H1 (cell line): ENCODE data around the gene SAG. TPM values are rescaled to one million over a fixed set of nuclear protein-coding genes. Genes with fewer than 3 reads are reported as not detected.

Experiments used
- CTCF ChIA-PET: fragments of 300-600 bp; sonication (Branson Sonifier 250); formaldehyde crosslinking; loops from one replicate; lab custom pipeline; 2021; ENCODE audit not compliant: partially characterized antibody; lab: Charles Lee
- POLR2A ChIA-PET: fragments of 300-600 bp; sonication (Branson Sonifier 250); formaldehyde crosslinking; loops from one replicate; lab custom pipeline; 2021; ENCODE audit warnings: inconsistent platforms; ENCODE audit not compliant: partially characterized antibody; lab: Charles Lee
- DNase-seq, 2 experiments: peaks; one replicate each; pipeline versions ENCODE4 v3.0.0 to v3.0.0-alpha.2; 2010 to 2022; ENCODE audit warnings: low spot score in 2 of 2, low read depth in 1 of 2, mixed read lengths in 1 of 2
- FAIRE-seq: peaks from 2 replicates; lab custom pipeline; 2011; peaks lifted over from hg19 to GRCh38; lab: Jason Lieb, UNC
- H2AFZ ChIP-seq: 2 replicates; pipeline ENCODE4 v1.8.1; 2012; ENCODE audit warnings: low read length, inconsistent platforms
- H2AK5ac ChIP-seq: 2 replicates; pipeline ENCODE4 v1.6.1; 2013; ENCODE audit warnings: low read depth, low read length
- H2BK120ac ChIP-seq: replicated peaks from 2 replicates; pipeline ENCODE3; 2013; ENCODE audit warnings: low read depth, low read length, inconsistent platforms
- H2BK12ac ChIP-seq: 2 replicates; pipeline ENCODE4 v1.6.1; 2013; ENCODE audit warnings: low read depth, low read length
- H2BK15ac ChIP-seq: 2 replicates; pipeline ENCODE4 v1.6.1; 2013; ENCODE audit warnings: low read length
- H2BK20ac ChIP-seq: 2 replicates; pipeline ENCODE4 v1.6.1; 2013; ENCODE audit warnings: low read length
- H2BK5ac ChIP-seq: 2 replicates; pipeline ENCODE4 v1.6.1; 2013; ENCODE audit warnings: low read depth, low read length
- H3K14ac ChIP-seq: 2 replicates; pipeline ENCODE4 v1.6.1; 2013; ENCODE audit warnings: inconsistent platforms; ENCODE audit not compliant: insufficient read length
- H3K18ac ChIP-seq: 2 replicates; pipeline ENCODE4 v1.6.1; 2013; ENCODE audit warnings: low read length; ENCODE audit errors: extremely low read depth
- H3K23ac ChIP-seq: 2 replicates; pipeline ENCODE4 v1.6.1; 2013; ENCODE audit warnings: inconsistent platforms; ENCODE audit not compliant: insufficient read length
- H3K23me2 ChIP-seq: 2 replicates; pipeline ENCODE4 v1.6.1; 2013; ENCODE audit warnings: low read depth, low read length
- H3K27ac ChIP-seq: 2 replicates; pipeline ENCODE4 v1.6.1; 2011; ENCODE audit warnings: low read depth, low read length, inconsistent platforms
- H3K27me3 ChIP-seq, 4 experiments: replicated peaks in 1 of 4; 1 replicate in 1 of 4; 2 replicates in 3 of 4; pipeline versions ENCODE4 v1.6.1 to v1.8.1; 2011 to 2013; ENCODE audit warnings: low read length in 3 of 4, mild to moderate bottlenecking in 3 of 4, inconsistent platforms in 2 of 4, mixed read lengths in 2 of 4, moderate library complexity in 1 of 4; ENCODE audit not compliant: control insufficient read depth in 3 of 4, insufficient read depth in 3 of 4; ENCODE audit errors: extremely low read depth in 1 of 4
- H3K36me3 ChIP-seq, 4 experiments: 2 replicates each; pipeline versions ENCODE4 v1.6.1 to v1.8.1; 2011 to 2013; ENCODE audit warnings: mild to moderate bottlenecking in 4 of 4, low read length in 3 of 4, moderate library complexity in 2 of 4, control low read depth in 1 of 4, inconsistent platforms in 1 of 4; ENCODE audit not compliant: insufficient read depth in 4 of 4, control insufficient read depth in 2 of 4
- H3K4ac ChIP-seq: replicated peaks from 2 replicates; pipeline ENCODE3; 2013; ENCODE audit warnings: low read length, low read depth, mixed read lengths, inconsistent platforms; ENCODE audit not compliant: insufficient read length
- H3K4me1 ChIP-seq, 4 experiments: replicated peaks in 1 of 4; 1 replicate in 1 of 4; 2 replicates in 3 of 4; pipeline versions ENCODE4 v1.6.1 to v1.8.1; 2011 to 2013; ENCODE audit warnings: low read length in 3 of 4, inconsistent platforms in 2 of 4, mixed read lengths in 1 of 4; ENCODE audit not compliant: insufficient read depth in 4 of 4, control insufficient read depth in 3 of 4
- H3K4me2 ChIP-seq, 2 experiments: 2 replicates each; pipeline versions ENCODE4 v1.6.1 to v1.8.1; 2011 to 2013; ENCODE audit warnings: low read depth in 2 of 2, low read length in 2 of 2, control low read depth in 1 of 2, inconsistent platforms in 1 of 2, mild to moderate bottlenecking in 1 of 2; ENCODE audit not compliant: insufficient read depth in 1 of 2
- H3K4me3 ChIP-seq, 4 experiments: fragments of 200-600, 300-600 bp in 1 of 4; sonication (generic), shearing (Covaris generic), sonication (Bioruptor Twin) in 1 of 4; 2 replicates each; pipeline versions ENCODE4 v1.5.1 to v1.8.1; 2011 to 2016; ENCODE audit warnings: low read length in 4 of 4, low read depth in 3 of 4, control low read depth in 2 of 4, inconsistent platforms in 2 of 4, mild to moderate bottlenecking in 2 of 4, mixed read lengths in 1 of 4, moderate library complexity in 1 of 4; ENCODE audit not compliant: insufficient read depth in 2 of 4; ENCODE audit errors: extremely low read depth in 1 of 4
- H3K56ac ChIP-seq: replicated peaks from 2 replicates; pipeline ENCODE3; 2013; ENCODE audit warnings: low read depth, mild to moderate bottlenecking, mixed read lengths, low read length, inconsistent platforms; ENCODE audit not compliant: insufficient read length
- H3K79me1 ChIP-seq: 2 replicates; pipeline ENCODE4 v1.6.1; 2013; ENCODE audit warnings: low read depth, low read length, control low read depth
- H3K79me2 ChIP-seq, 2 experiments: 2 replicates each; pipeline versions ENCODE4 v1.6.1 to v1.8.1; 2012 to 2013; ENCODE audit warnings: low read length in 2 of 2, mild to moderate bottlenecking in 2 of 2, inconsistent platforms in 1 of 2; ENCODE audit not compliant: insufficient read depth in 2 of 2, control insufficient read depth in 1 of 2
- H3K9ac ChIP-seq, 4 experiments: replicated peaks in 1 of 4; 1 replicate in 1 of 4; 2 replicates in 3 of 4; pipeline versions ENCODE4 v1.6.1 to v1.8.1; 2011 to 2013; ENCODE audit warnings: low read depth in 3 of 4, low read length in 3 of 4, control low read depth in 2 of 4, mild to moderate bottlenecking in 2 of 4, moderate library complexity in 2 of 4, inconsistent platforms in 1 of 4; ENCODE audit errors: extremely low read depth in 1 of 4
- H3K9me3 ChIP-seq, 2 experiments: 2 replicates each; pipeline versions ENCODE4 v1.6.1 to v1.8.1; 2012 to 2013; ENCODE audit warnings: mild to moderate bottlenecking in 2 of 2, moderate library complexity in 2 of 2, control low read depth in 1 of 2, inconsistent platforms in 1 of 2, low read depth in 1 of 2, low read length in 1 of 2, mixed read lengths in 1 of 2; ENCODE audit not compliant: insufficient read depth in 2 of 2
- H4K20me1 ChIP-seq, 2 experiments: replicated peaks in 1 of 2; 2 replicates each; pipeline versions ENCODE3 to v1.8.1; 2011 to 2013; ENCODE audit warnings: inconsistent platforms in 2 of 2, low read length in 2 of 2, mild to moderate bottlenecking in 1 of 2; ENCODE audit not compliant: insufficient read depth in 2 of 2, control insufficient read depth in 1 of 2
- H4K5ac ChIP-seq: 2 replicates; pipeline ENCODE4 v1.6.1; 2013; ENCODE audit warnings: low read length, low read depth, mixed read lengths, inconsistent platforms; ENCODE audit not compliant: insufficient read length
- H4K8ac ChIP-seq: 2 replicates; pipeline ENCODE4 v1.8.0; 2013; ENCODE audit warnings: mild to moderate bottlenecking, moderate library complexity, low read length, inconsistent platforms; ENCODE audit not compliant: insufficient read depth; ENCODE audit errors: extremely low read depth
- H4K91ac ChIP-seq: replicated peaks from 2 replicates; pipeline ENCODE3; 2013; ENCODE audit warnings: low read length, mixed read lengths, inconsistent platforms; ENCODE audit not compliant: insufficient read length
- CHD2 ChIP-seq: IDR thresholded peaks from 2 replicates; pipeline ENCODE4 v1.6.1; 2012; ENCODE audit warnings: low read length, improper control_type of control experiment
- JUND ChIP-seq: IDR thresholded peaks from 2 replicates; pipeline ENCODE4 v1.6.1; 2011; ENCODE audit warnings: mild to moderate bottlenecking, improper control_type of control experiment, low read length
- MAFK ChIP-seq: IDR thresholded peaks from 2 replicates; pipeline ENCODE4 v1.6.1; 2012; ENCODE audit warnings: low read depth, mild to moderate bottlenecking, improper control_type of control experiment, low read length
- NANOG ChIP-seq: IDR thresholded peaks from 2 replicates; pipeline ENCODE4 v1.6.1; 2011; ENCODE audit warnings: low read length, low read depth, mild to moderate bottlenecking, inconsistent platforms; ENCODE audit not compliant: insufficient read depth, poor library complexity, severe bottlenecking
- POLR2AphosphoS5 ChIP-seq: IDR thresholded peaks from 2 replicates; pipeline ENCODE4 v1.6.1; 2011; ENCODE audit warnings: low read depth, low read length
- SAP30 ChIP-seq: fragments of 300-600 bp; sonication (generic); IDR thresholded peaks from 2 replicates; pipeline ENCODE4 v1.7.1; 2012; ENCODE audit warnings: low read length, moderate library complexity, mild to moderate bottlenecking, inconsistent platforms; ENCODE audit not compliant: insufficient read depth, insufficient replicate concordance
- SIN3A ChIP-seq, 2 experiments: IDR thresholded peaks in 1 of 2; conservative IDR thresholded peaks in 1 of 2; 2 replicates each; pipeline ENCODE4 v1.6.1; 2011 to 2012; ENCODE audit warnings: low read length in 2 of 2, improper control_type of control experiment in 1 of 2, low read depth in 1 of 2, mild to moderate bottlenecking in 1 of 2
- SIX5 ChIP-seq: IDR thresholded peaks from 2 replicates; pipeline ENCODE4 v1.6.1; 2011; ENCODE audit warnings: mild to moderate bottlenecking, low read depth, low read length
- SP4 ChIP-seq: IDR thresholded peaks from 2 replicates; pipeline ENCODE4 v1.6.1; 2012; ENCODE audit warnings: low read length, inconsistent platforms
- TAF1 ChIP-seq: IDR thresholded peaks from 2 replicates; pipeline ENCODE4 v1.6.1; 2011; ENCODE audit warnings: mild to moderate bottlenecking, low read depth, low read length
- TAF7 ChIP-seq: optimal IDR thresholded peaks from 2 replicates; pipeline ENCODE3; 2011; ENCODE audit warnings: low read depth, mild to moderate bottlenecking, inconsistent platforms, low read length, moderate library complexity, borderline replicate concordance
- WGBS, 2 experiments: shearing (Covaris generic) in 1 of 2; methylation state at CpG; one replicate each; pipeline versions ENCODE4 v1.1.6 to v1.1.7; 2013 to 2015; ENCODE audit warnings: low lambda C conversion rate in 2 of 2, mixed read lengths in 2 of 2, inconsistent platforms in 1 of 2, low coverage in 1 of 2, missing lambda C conversion rate in 1 of 2; ENCODE audit not compliant: insufficient replicate concordance in 2 of 2, insufficient coverage in 1 of 2, insufficient read length in 1 of 2; ENCODE audit errors: extremely low coverage in 1 of 2, missing lambda C conversion rate in 1 of 2; 5-methylcytosine and 5-hydroxymethylcytosine counted together
- polyA plus RNA-seq, 7 experiments: library from polyadenylated mRNA; depleted of rRNA in 3 of 7; stranded (reverse) in 5 of 7; unstranded in 2 of 7; fragments of >200 nt in 5 of 7; fragments of 200-250 nt in 2 of 7; gene quantifications; 1 replicate in 5 of 7; 2 replicates in 1 of 7; 4 replicates in 1 of 7; pipeline versions ENCODE4 v1.2.1 to v1.2.3, GENCODE V29; 2011 to 2013; ENCODE audit warnings: missing spikeins in 2 of 7, mixed read lengths in 2 of 7
- total RNA-seq: library from RNA; stranded (reverse); fragmentation: NEBNext Ultra II Directional; extraction: Animal tissue kit (Norgen Biotek cat#: 25700); gene quantifications from 2 replicates; pipeline ENCODE4 v1.2.1, GENCODE V29; 2021
- TF ChIP-seq, protein P1 (sequence below): IDR thresholded peaks from 2 replicates; pipeline ENCODE4 v1.6.1; 2012; ENCODE audit warnings: inconsistent platforms
- TF ChIP-seq, protein P2 (sequence below): IDR thresholded peaks from 2 replicates; pipeline ENCODE4 v1.6.1; 2012; ENCODE audit warnings: inconsistent platforms

The SAG gene
- total and polyA plus RNA-seq, 2 of the 8 experiments (the other 6 are each of a cell fraction or from before 2014, with no cell fraction given) = not detected

DNA sequence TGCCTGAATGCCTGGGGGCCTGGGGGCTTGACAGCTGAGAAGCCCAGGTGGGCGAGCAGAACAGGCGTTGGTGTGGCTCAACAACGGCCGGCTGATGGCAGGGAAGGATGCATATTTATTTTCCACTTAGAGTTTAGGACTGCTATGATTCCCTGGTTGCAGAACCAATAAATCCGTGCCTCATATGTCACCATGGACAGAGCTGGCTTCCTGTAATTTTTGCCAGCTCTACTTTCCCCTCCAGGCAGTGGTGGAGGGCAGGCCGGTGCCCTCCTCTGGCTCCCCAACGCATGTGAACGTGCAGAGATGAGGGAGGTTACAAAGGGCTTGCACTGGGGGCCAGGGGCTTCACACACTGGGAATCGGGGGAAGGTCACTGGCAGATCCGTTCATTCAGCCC is 18.2 kb downstream of the SAG start:
- Histone ChIP-seq H2AK5ac (no peak overlapping the region; the same call in 1 of the 2 replicates), H2BK5ac (no peak overlapping the region), H2BK12ac (no peak overlapping the region), H4K8ac (no peak overlapping the region), H3K36me3 (no peaks in the 10 kb centered on the region), H3K23me2 (no peaks in the 10 kb centered on the region; the same call in 1 of the 2 replicates), H3K4me3 (no peak overlapping the region), H3K4ac (no peak overlapping the region), H3K23ac (no peak overlapping the region), H2AFZ (no peak overlapping the region), H3K14ac (no peak overlapping the region), H3K79me1 (no peaks in the 10 kb centered on the region), H2BK120ac (no peak overlapping the region), H3K4me2 (no peak overlapping the region), H4K20me1 (no peaks in the 10 kb centered on the region), H3K9ac (no peak overlapping the region), H2BK20ac (no peak overlapping the region), H3K79me2 (no peaks in the 10 kb centered on the region), H3K18ac (no peak overlapping the region), H4K5ac (no peak overlapping the region), H3K27ac (no peak overlapping the region), H2BK15ac (no peak overlapping the region), H3K4me1 (peaks cover 0 to 10% (median 3%) of the 10 kb centered on the region in 4 experiments; a peak in 2 of 7 replicates), H3K27me3 (peaks cover 8 to 41% (median 24%) of the 10 kb centered on the region in 4 experiments; a peak in 6 of 7 replicates), H4K91ac (no peak overlapping the region), H3K9me3 (no peaks in the 10 kb centered on the region), H3K56ac (no peak overlapping the region)
- no peak for DNase-seq
- CTCF ChIA-PET = interaction anchor here (1.0 to 1.4 kb wide), 3 partner anchors 8 to 59 kb away, joined by 4 read pairs; no protein-coding TSS in a partner anchor
- 83% methylated on average over 10 of the region's 10 CpGs; no CpG with 5 or more reads in 1 of the 2 experiments for WGBS, 2 experiments
- POLR2A ChIA-PET = interaction anchor here (0.7 kb wide), 1 partner anchor 120 kb away, joined by 3 read pairs; no protein-coding TSS in a partner anchor
- no peak for FAIRE-seq
- TF ChIP-seq NANOG = no peak
- TF ChIP-seq SP4 = no peak
- TF ChIP-seq, protein P1, sequence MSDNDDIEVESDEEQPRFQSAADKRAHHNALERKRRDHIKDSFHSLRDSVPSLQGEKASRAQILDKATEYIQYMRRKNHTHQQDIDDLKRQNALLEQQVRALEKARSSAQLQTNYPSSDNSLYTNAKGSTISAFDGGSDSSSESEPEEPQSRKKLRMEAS = no peak
- no peak for TF ChIP-seq POLR2AphosphoS5
- no peak for TF ChIP-seq TAF1
- TF ChIP-seq JUND = no peak
- TF ChIP-seq CHD2 = no peak
- no peak for TF ChIP-seq MAFK
- no peak for TF ChIP-seq TAF7
- TF ChIP-seq SIX5 = no peak
- TF ChIP-seq, protein P2, sequence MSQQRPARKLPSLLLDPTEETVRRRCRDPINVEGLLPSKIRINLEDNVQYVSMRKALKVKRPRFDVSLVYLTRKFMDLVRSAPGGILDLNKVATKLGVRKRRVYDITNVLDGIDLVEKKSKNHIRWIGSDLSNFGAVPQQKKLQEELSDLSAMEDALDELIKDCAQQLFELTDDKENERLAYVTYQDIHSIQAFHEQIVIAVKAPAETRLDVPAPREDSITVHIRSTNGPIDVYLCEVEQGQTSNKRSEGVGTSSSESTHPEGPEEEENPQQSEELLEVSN = no peak
- no peak for TF ChIP-seq SAP30
- no peak for TF ChIP-seq SIN3A (conservative IDR thresholded peaks at IDR 0.05 in 1 of 2, IDR thresholded peaks at IDR 0.05 in 1 of 2; ENCODE audit: low read depth in 1 of 2, low read length in 2 of 2)
